ENCODE data around the gene ANO1.
"Not testable (repeated sequence)": the region's sequence is repeated elsewhere in the genome, so short reads cannot be mapped to it uniquely, and the experiment has no call there.

Gene ANO1

DNA sequence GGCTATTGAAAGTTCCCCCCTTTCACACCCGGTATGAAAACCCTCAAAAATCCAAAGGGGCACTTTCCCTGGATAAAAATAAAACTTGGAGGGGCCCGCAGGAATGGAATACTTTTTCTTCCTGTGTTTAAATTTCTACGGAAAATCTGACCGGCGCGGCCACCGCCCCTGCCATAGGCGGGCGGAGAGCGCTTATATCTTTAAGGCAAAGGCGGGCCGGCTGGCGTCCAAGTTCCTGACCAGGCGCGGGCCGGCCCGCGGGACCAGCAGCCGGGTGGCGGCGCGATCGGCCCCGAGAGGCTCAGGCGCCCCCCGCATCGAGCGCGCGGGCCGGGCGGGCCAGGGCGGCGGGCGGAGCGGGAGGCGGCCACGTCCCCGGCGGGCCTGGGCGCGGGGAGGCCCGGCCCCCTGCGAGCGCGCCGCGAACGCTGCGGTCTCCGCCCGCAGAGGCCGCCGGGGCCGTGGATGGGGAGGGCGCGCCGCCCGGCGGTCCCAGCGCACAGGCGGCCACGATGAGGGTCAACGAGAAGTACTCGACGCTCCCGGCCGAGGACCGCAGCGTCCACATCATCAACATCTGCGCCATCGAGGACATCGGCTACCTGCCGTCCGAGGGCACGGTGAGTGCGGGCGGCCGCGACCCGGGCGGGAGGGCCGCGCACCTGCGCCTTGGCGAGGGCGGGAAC is at the start of gene ANO1:
Gene ANO1 (plus strand): TSS at position 223 of the 686 bp plus-strand sequence. CDS start 290 bp downstream, at position 513.
- DNase-seq (ENCODE audit: low read depth in 2 of 2), result no peak

DNA sequence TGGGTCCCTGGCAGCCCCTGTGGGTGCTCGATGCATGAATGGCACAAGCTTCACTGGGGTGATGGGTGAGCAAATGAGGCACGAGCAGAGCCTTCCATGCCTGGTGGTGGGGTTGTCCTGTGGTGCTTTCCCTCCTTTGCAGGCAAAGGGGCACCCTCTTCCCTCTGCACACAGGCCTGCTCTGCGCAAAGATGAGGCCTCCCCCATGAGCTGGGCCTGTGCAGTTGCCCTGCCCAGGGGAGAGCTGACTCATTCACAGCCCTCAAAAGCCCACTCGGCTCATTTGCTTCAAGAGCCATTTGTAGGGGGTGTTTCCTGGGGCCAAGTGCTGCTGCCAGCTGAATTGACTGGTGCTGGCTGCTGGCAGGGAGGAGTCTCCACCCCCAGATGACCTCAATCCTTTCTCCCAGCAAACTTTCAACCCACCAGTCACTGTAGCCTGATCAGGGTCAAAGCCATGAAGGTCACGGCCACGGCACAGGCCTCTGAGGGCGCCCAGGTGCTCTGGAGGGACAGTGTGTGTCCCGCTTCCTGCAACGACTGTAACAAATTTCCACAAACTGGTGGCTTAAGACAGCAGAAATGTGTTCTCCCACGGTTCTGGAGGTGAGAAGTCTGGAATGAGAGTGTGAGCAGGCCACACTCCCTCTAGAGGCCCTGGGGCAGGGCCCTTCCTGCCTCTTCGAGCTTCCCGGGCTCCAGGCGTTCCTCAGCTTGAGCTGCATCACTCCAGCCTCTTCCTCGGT is 48.8 kb upstream of the ANO1 start:
- DNase-seq (ENCODE audit: low read depth in 2 of 2), result no peak

DNA sequence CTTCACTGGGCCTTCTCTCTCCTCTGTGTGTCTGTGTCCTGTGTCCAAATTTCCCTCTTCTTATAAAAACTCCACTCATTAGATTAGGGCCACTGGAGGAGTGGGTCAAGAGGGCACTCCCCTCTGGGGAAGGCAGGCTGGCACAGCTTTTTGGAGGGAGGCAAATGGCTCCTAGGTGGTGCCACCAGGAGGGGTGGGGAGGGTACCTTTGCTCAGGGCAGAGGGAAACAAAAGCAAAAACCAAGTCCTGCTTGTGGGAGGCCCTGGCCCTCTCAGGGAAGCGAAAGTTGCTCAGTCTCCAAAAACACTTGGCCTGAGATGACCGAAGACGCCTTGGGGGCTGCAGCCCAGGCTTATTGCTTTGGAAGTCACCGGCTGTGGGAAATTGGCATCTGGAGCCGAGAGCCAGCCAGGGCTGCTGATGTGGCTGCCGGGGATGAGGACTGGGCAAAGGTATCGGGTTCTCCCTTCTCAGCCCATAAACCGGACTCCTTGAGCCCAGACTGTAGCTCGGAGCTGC is 48.2 kb upstream of the ANO1 start:
- DNase-seq (ENCODE audit: low read depth in 2 of 2), result no peak

DNA sequence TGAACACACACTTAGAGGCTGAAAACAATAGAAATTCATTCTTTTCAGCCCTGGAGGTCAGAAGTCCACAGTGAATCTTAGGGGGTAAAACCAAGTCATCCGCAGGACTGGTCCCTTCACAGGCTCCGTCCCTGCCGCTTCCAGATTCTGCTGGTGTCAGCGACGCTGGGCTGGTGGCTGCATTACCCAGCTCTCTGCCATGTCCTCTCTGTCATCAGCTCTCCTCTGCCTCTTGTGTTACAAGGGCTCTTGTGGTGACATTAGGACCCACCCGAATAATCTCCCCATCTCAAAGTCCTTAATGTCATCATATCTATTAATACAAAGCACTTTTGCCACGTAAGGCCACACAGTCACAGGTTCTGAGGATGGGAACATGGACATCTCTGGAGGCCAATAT is 47.7 kb upstream of the ANO1 start:
- DNase-seq (ENCODE audit: low read depth in 2 of 2), result no peak

DNA sequence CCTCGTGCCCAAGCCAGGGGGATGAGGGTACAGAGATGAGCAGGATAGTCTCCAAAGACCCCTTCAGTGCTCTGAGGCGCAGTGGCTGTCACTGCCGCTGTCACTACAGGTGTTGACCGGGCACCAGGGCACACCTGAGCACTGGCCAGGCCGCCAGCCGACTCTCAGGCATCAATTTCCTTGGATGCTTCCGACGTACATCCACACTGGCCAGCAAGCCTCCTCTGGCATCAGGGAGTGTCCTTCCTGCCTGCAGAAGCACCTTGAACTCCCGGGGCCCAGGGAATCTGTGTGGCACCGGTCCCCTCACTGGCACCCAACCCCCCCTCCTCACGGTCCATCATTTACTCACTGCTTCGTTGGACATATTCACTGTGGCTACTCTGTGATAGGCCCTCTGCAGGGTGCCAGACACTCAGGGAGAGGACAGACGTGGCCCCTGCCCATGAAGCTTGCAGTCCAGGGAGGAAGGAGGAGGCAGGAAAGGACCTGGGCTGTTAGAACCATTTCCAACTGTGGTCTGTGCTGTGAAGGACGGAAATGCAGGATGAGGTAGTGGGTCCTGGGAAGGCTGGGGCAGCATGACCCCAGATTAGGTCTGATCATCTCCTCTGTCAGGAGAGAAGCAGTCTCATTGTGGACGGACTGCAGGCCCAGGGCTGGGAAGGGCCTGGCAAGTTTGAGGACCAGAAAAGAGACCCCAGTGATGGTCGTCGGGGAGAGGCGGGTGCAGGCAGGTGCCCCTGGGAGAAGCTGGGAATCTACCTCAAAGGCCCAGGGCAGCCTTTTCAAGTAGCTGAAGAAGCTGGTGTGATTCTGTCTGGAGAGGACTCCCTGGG is 46.3 kb upstream of the ANO1 start:
- DNase-seq (ENCODE audit: low read depth in 2 of 2), result no peak

DNA sequence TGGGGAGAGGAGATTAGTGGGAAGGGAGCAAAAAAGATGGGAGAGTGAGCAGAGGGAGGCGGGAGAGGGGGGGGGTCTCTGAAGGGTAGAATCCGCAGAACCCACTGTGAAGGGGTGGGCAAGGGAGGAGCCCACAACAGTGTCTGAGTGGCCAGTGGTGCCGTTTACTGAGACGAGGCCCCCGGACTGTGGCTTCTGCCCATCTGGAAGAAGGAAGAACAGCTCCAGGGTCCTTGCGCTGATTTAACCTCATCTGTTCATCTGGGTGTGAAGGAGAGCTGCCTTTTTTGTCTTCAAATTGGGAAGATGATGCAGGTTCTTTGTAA is 45.7 kb upstream of the ANO1 start:
- DNase-seq (ENCODE audit: low read depth in 2 of 2), result no peak

DNA sequence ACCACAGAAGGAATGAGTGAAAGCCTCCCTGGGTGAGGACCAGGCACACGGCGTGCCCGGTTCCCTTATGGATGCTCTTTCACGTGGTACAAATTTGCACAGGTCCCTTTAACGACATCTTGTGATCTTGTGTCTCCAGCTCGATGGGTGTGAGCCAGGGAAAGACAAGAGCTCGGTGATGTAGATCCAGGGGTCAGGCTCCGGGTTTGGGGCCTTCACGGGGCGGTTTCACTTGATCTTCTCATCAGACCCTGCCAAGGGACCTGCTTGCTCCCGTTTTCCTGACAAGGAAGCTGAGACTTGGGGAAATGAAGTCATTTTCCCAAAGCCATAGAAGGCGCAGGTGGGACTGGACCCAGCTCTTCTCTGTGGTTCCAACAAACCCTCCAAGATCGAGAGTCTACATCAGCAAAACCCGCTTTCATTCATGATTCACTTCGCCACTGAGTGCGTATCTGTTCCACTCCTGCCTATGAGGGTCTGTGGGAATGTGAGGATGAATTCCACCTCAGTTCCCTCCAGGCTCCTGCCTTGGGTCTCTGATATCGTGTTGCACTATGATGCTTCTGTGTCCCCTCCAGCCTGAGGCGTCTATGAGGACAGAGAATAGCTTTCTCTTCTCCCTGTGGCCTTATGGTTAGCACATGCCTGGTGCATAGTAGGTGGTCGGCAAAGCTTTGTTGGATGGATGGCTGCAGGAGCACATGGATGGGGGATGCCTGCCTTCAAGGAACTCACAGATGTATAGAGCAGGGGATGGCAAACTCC is 45.0 kb upstream of the ANO1 start:
- DNase-seq (ENCODE audit: low read depth in 2 of 2), result no peak

DNA sequence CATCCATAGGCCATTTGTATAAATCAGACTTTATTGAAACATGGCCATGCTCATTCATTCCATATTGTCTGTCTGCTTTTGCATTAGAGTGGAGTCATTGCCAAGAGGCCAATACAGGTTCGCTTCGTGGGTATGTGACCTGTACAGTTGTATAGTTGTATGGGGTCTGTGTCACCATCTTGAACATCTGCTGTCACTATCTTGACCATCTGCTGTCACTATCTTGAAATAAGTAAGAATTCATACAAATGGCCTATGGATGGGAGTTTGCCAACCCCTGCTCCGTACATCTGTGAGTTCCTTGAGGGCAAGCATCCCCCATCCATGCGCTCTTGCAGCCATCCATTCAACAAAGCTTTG is 44.4 kb upstream of the ANO1 start:
- no peak for DNase-seq (ENCODE audit: low read depth in 2 of 2)

DNA sequence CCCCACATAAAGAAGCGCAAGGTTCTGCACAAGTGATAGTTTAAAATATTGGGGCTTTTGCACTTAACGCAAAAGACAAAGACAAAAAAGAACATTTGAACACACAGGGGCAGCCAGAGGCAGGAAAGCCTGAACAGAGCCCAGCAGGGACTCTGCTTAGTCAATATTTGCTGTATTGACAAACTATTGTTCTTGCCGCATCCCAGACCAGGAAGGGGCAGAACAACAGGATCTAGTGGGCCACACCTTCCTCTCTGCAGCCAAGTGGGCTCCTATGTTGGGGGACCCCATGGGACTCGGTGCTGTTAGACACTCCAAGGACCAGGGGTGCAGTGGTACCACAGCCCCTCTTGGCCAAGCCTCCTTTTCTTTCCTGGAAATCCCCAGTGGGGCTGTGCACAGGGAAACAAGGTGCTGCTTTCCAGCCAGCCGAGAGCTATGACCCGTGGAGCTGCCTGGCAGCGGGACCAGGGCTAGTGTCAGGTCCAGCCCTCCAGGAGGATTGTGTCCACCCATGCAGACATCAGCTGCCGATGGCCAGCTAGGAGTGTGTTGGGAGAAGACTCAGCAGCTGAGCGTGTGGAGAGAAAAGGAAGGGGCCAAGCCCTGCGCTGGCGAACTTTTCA is 43.3 kb upstream of the ANO1 start:
- DNase-seq (ENCODE audit: low read depth in 2 of 2), result no peak

DNA sequence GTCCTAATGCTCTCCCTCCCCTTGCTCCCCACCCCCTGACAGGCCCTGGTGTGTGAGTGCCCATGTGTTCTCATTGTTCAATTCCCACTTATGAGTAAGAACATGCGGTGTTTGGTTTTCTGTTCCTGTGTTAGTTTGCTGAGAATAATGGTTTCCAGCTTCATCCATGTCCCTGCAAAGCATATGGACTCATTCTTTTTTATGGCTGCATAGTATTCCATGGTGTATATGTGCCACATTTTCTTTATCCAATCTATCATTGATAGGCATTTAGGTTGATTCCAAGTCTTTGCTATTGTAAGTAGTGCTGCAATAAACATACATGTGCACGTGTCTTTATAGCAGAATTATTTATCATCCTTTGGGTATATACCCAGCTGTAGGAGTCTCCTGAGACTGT is 42.5 kb upstream of the ANO1 start:
- not testable (repeated sequence) for DNase-seq (ENCODE audit: low read depth in 2 of 2)

DNA sequence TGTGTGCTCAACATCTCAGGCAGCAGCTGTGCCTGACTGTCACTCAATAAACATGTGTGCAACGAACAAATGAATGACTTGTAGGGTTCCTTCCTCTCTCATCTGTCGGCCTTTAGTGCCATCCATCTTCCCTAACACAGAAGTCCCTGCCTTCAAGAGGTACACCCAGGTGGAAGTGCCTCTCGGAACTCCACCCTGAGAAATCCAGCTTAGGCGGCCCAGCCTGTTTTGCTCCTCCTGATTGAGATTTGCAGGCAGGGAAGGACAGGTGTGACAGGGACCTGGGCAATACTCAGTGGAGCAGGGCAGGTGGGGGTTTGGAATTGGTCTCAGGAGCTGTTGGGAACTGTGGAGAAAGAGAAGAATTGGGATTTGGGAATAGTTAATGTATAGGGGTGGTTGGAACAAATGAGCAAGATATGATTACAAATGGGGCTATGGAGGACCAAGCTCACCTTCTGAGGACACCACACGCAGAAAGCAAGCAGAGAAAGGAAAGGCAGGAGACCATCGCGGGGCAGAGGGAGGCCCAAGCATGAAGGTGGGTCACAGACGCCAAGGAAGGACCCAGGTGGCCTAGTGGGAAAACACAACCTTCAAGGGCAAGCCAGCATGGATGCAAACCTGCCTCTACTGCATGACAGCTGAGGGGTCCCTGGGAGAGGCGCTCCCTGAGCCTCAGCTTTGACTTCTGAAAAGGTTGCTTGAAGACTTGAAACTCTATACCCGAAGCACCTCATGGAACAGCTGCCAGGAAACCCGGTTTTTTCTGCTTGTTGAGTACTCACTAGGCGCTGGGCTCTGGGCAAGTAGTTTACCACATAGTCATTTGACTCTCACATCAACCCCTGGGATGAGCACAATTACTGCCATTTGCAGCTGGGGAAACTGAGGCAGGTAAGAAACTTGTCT is 40.9 kb upstream of the ANO1 start:
- DNase-seq (ENCODE audit: low read depth in 2 of 2), result no peak

DNA sequence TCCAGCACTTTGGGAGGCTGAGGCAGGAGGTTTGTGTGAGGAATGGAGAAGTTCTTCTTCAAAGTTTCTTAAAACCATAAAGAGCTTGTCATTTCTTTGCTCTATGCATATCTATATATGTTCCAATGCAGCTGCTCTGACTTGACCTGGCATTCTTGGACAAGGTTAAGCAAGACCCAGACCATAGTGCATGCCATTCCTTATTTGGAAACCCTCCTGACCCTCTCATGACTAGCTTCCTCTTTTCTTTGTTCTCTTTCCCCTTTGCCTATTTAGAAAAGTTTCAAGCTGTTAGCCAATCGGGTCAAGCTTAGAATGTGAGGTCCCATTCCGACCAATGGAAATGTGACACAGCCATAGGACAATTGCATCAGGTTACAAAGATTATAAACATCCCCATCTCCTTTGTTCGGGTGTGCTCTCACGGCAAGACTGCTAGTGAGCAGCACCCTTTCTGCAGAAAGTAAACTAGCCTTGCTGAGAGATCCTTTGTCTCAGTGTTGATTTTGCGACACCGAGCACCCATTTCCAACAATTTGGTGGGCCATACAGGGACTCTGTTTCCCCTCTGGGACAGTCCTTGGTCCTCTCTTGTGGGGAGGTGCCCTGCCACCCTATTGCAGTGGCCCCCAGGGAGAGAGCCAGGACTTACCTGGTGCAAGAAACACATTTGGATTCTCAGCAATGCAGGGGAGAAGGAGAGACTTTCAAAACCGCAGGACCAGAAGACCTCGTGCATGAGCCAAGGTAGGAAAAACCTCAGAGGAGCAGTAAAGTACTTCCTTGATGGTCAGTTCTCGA is 39.9 kb upstream of the ANO1 start:
- no peak for DNase-seq (ENCODE audit: low read depth in 2 of 2)

DNA sequence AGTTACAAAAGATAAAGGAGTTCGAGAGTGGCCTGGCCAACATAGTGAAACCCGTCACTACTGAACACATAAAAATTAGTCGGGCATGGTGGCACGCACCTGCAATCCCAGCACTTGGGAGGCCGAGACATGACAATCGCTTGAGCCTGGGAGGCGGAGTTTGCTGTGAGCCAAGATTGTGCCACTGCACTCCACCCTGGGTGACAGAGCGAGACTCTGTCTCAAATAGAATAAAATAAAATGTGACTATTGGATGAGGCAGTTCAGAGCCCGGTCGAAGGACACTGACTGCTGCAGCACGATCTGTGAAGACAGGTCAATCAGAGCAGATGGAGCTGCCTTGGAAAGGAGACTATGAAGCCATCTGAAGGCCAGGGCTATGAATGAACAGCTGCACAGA is 37.7 kb upstream of the ANO1 start:
- DNase-seq (ENCODE audit: low read depth in 2 of 2), result no peak

DNA sequence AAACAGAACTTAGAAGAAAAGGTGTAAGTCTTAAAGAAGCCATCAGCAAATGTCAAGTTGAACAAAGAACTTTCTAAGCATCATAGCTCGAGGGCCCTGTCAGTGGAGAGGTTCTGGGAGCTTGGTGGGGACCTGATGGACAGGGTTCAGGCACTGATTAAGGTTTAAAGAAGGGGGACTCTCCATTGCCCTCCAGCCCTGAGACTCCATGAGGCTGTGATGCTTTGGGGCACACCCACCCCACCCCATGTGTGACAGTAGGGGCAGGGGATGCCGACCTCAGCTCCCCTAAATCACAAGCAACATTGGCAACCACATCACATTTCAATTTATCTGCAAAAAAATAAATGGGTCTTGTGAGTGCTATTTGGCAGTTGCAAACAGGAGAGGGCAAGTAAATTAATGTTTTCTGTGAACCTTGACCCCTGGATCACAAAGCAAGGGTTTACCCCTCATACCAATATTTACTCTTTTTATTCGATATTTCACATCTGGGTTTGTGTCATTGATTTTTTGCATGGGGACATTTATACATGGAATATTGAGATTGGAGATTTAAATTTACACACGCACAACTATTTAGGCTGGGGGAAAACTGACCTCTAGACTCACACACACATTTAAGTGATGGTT is 37.1 kb upstream of the ANO1 start:
- no peak for DNase-seq (ENCODE audit: low read depth in 2 of 2)

DNA sequence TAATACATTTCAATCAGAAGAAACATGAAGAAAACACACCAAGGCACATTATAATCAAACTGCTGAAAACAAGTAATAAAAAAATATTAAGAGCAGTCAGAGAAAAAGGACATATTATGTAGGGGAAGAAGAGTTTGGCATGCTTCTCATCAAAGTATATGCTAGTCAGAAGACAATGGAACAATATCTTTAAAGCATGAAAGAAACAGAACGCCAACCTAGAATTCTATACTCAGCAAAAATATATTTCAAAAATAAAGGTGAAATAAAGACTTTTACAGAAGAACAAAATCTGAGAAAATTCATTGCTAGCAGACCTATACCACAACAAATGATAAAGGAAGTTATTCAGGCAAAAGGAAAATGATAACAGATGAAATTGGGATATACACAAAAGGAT is 34.6 kb upstream of the ANO1 start:
- DNase-seq (ENCODE audit: low read depth in 2 of 2), result no peak

DNA sequence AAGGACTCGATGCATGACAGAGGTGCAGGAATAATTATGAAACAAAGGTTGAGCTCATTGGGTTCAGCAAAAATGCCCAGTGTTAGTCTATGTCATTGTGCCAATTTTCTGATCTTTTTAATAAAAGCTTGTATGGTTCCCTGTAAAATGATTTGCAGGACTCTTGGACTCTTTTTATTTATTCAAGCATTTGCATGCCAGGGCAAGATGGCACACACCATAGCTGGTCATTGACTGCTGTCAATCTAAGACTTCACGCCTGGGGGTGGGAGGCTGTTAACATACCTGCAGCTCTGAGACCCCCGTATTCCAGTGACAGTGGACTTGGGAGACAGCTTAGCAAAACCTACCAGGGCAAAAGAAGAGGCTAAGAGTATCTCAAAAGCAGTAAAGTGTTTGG is 32.0 kb upstream of the ANO1 start:
- no peak for DNase-seq (ENCODE audit: low read depth in 2 of 2)

DNA sequence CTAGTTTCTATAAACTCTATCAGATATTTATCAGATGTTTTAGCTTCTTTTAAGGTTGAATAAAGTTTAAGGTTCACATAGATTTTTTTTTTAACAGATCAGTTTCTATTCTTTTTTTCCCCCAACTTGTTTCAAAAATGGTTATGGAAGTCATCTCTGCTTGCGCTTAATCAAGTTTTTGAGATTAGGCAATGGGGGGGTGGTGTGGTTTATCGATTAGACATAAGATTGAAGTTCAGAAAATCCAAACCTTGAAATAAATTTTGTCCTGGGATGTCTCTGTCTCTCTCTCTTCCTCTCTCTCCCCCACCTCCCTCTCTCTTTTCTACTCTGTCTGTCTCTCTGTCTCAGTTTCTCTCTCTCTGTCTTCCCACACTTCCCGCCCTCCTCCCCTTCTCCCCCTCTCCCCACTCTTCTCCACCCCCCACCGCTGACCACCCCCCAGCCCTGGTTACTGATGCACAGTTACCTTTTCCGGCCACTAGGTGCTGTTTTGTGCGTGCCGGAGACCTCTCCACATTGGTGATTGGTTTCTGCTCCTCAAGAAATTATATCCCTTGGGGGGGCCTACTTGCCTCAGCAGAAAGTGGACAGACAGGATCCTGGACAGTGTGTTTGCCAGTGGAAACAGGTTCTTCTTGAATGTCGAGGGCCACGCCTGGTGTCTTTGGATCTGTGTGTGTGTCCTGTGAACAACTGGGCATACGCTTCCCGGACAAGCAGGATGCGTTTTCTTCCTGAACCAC is 29.7 kb upstream of the ANO1 start:
- no peak for DNase-seq (ENCODE audit: low read depth in 2 of 2)

DNA sequence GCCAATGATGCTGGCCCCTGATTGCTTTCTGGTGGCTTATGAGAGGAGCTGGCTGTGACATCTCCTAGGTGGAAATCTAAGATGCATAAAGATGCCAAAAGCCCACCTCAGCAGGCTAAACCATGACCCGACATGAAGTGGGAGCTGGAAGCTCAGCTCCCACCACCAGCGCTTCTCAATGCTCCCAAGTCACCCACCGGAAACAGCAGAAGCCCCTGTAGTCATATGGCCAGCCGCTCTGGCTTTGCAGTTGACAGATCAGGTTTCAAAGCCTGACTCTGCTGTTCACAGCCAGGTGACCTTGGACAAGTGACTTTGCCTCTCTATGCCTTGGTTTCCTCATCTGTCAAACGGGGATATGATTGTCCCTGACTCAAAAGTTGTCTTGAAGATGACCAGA is 29.1 kb upstream of the ANO1 start:
- no peak for DNase-seq (ENCODE audit: low read depth in 2 of 2)

Data from stimulated activated CD4-positive, alpha-beta T cell treated with anti-CD3 and anti-CD28 coated beads, Interleukin-4, amount 100 ng/mL, for 48 hours (primary cell).